SK-N-SH (cell line): ENCODE results near the gene NPW.

ENCODE experiments used
- ELF1 ChIP-seq: IDR thresholded peaks from 2 replicates; pipeline ENCODE4 v1.4.0; 2012
- EP300 ChIP-seq, 2 experiments: IDR thresholded peaks; 2 replicates each; pipeline versions ENCODE4 v1.4.0 to v1.6.1; 2012; ENCODE audit warnings: borderline replicate concordance in 1 of 2, low read depth in 1 of 2, low read length in 1 of 2
- FOXM1 ChIP-seq: IDR thresholded peaks from 2 replicates; pipeline ENCODE4 v1.4.0; 2012; ENCODE audit warnings: low read depth, mild to moderate bottlenecking
- GABPA ChIP-seq: IDR thresholded peaks from 2 replicates; pipeline ENCODE4 v1.4.0; 2012; ENCODE audit warnings: low read depth, mild to moderate bottlenecking
- POLR2AphosphoS5 ChIP-seq: IDR thresholded peaks from 2 replicates; pipeline ENCODE4 v1.6.1; 2012; ENCODE audit warnings: low read depth, low read length
- RAD21 ChIP-seq: IDR thresholded peaks from 2 replicates; pipeline ENCODE4 v1.6.1; 2012; ENCODE audit warnings: mild to moderate bottlenecking, low read length
- REST ChIP-seq: IDR thresholded peaks from 2 replicates; pipeline ENCODE4 v1.6.1; 2012; ENCODE audit warnings: mild to moderate bottlenecking, low read depth, low read length, moderate library complexity
- RFX5 ChIP-seq: IDR thresholded peaks from 2 replicates; pipeline ENCODE4 v1.6.1; 2012; ENCODE audit warnings: mild to moderate bottlenecking, improper control_type of control experiment, low read length
- SMC3 ChIP-seq: IDR thresholded peaks from 2 replicates; pipeline ENCODE4 v1.6.1; 2012; ENCODE audit warnings: low read depth, low read length, improper control_type of control experiment
- TAF1 ChIP-seq: IDR thresholded peaks from 2 replicates; pipeline ENCODE4 v1.6.1; 2012; ENCODE audit warnings: low read depth, mild to moderate bottlenecking, low read length, moderate library complexity, borderline replicate concordance
- YY1 ChIP-seq: IDR thresholded peaks from 2 replicates; pipeline ENCODE4 v1.4.0; 2012; ENCODE audit warnings: low read depth, mild to moderate bottlenecking
- ZBTB33 ChIP-seq: IDR thresholded peaks from 2 replicates; pipeline ENCODE4 v1.4.0; 2012; ENCODE audit warnings: low read depth, borderline replicate concordance
- TF ChIP-seq, protein P1 (sequence below): fragments of 200-600 bp; sonication (generic); IDR thresholded peaks from 2 replicates; pipeline ENCODE4 v1.6.1; 2017; ENCODE audit warnings: antibody characterized with exemption, mild to moderate bottlenecking, moderate library complexity
- TF ChIP-seq, protein P2 (sequence below): fragments of 150-350 bp; IDR thresholded peaks from 2 replicates; pipeline ENCODE4 v1.6.1; 2017; ENCODE audit warnings: antibody characterized with exemption, low read length, low read depth, borderline replicate concordance

DNA sequence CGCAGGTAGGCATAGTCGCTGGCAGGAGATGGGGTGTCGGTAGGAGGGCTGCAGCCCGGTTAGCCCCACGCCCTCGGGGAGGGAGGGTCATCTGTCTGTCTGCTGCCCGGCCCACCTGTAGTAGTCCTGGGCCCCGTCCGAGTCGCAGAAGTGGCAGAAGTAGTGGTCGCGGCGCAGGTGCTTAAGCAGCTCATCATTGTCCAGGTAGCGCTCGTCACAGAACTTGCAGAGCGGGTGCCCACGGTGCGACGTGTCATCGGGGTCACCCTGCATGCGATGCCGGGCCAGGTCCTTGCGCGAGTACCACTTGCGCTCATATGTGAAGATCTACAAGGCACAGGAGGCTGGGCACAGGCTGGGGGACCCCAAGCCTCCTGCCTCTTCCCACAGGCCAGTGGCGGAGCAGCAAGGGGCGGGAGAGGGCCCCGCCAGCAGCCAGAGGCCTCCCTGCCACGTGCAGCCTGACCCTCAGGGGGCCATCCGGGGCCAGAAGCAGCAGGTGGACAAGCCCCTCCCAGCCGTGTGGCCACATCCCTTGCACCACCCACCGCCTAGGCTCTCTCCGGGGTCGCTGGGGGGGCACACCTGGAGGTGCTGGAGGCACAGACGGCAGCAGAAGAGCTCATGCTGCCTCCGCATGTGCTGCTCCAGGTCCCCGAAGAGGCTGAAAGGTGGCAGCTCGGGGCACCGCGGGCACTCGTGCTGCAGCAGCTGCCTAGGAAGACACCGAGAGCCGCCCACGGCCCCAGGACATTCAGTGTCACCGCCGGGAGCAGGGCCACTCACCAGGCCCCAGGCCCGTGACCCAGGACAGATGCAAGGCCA, 17.0 kb upstream of the NPW start:
- no peak for TF ChIP-seq ZBTB33
- TF ChIP-seq RFX5: no peak
- no peak for TF ChIP-seq FOXM1
- TF ChIP-seq RAD21: no peak
- TF ChIP-seq, protein P1, sequence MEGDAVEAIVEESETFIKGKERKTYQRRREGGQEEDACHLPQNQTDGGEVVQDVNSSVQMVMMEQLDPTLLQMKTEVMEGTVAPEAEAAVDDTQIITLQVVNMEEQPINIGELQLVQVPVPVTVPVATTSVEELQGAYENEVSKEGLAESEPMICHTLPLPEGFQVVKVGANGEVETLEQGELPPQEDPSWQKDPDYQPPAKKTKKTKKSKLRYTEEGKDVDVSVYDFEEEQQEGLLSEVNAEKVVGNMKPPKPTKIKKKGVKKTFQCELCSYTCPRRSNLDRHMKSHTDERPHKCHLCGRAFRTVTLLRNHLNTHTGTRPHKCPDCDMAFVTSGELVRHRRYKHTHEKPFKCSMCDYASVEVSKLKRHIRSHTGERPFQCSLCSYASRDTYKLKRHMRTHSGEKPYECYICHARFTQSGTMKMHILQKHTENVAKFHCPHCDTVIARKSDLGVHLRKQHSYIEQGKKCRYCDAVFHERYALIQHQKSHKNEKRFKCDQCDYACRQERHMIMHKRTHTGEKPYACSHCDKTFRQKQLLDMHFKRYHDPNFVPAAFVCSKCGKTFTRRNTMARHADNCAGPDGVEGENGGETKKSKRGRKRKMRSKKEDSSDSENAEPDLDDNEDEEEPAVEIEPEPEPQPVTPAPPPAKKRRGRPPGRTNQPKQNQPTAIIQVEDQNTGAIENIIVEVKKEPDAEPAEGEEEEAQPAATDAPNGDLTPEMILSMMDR: no peak
- TF ChIP-seq REST: no peak
- no peak for TF ChIP-seq ELF1
- TF ChIP-seq TAF1: no peak
- no peak for TF ChIP-seq POLR2AphosphoS5
- no peak for TF ChIP-seq EP300 (IDR thresholded peaks at IDR 0.05; ENCODE audit: borderline replicate concordance in 1 of 2, low read depth in 1 of 2, low read length in 1 of 2)
- TF ChIP-seq SMC3: no peak
- TF ChIP-seq, protein P2, sequence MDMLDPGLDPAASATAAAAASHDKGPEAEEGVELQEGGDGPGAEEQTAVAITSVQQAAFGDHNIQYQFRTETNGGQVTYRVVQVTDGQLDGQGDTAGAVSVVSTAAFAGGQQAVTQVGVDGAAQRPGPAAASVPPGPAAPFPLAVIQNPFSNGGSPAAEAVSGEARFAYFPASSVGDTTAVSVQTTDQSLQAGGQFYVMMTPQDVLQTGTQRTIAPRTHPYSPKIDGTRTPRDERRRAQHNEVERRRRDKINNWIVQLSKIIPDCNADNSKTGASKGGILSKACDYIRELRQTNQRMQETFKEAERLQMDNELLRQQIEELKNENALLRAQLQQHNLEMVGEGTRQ: no peak
- no peak for TF ChIP-seq GABPA
- no peak for TF ChIP-seq YY1
